B cell (primary cell): Measurements from ENCODE around the gene KRCC1. TPM values are rescaled to one million over a fixed set of nuclear protein-coding genes. Genes with fewer than 3 reads are reported as not detected.

ENCODE experiments used
- ATAC-seq: fragments of 200-7000 bp; cut with Tn5 transposase; one replicate; pipeline ENCODE4 v1.10.0; 2021; ENCODE audit warnings: low read depth, mild to moderate bottlenecking, moderate number of reproducible peaks, moderate library complexity
- CTCF ChIA-PET: fragments of 350-600 bp; sonication (Branson Sonifier 250); formaldehyde crosslinking; loops from one replicate; lab custom pipeline; 2021; ENCODE audit warnings: antibody characterized with exemption, inconsistent platforms; lab: Charles Lee
- POLR2A ChIA-PET: fragments of 350-600 bp; sonication (Branson Sonifier 250); formaldehyde crosslinking; loops from one replicate; lab custom pipeline; 2021; ENCODE audit warnings: antibody characterized with exemption; lab: Charles Lee
- DNase-seq: peaks from one replicate; pipeline ENCODE4 v3.0.0; 2013
- H2AFZ ChIP-seq: 2 replicates; pipeline ENCODE4 v1.6.1; 2012; ENCODE audit warnings: mild to moderate bottlenecking, low read depth, low read length; ENCODE audit not compliant: insufficient read depth, poor library complexity, severe bottlenecking
- H3K27ac ChIP-seq, 2 donors: 1 replicate in 1 of 2; 2 replicates in 1 of 2; pipeline ENCODE4 v1.5.1; 2012 to 2013; ENCODE audit warnings: low read length in 2 of 2, mild to moderate bottlenecking in 2 of 2, moderate library complexity in 1 of 2
- H3K27me3 ChIP-seq, 4 experiments: fragments of 200-600 bp in 1 of 4; sonication (generic) in 1 of 4; replicated peaks in 1 of 4; 1 replicate in 2 of 4; 2 replicates in 2 of 4; pipeline versions ENCODE4 v1.6.1 to v1.7.0; 2013 to 2016; ENCODE audit warnings: low read length in 3 of 4, mild to moderate bottlenecking in 2 of 4, mixed read lengths in 1 of 4, moderate library complexity in 1 of 4; ENCODE audit not compliant: insufficient read depth in 4 of 4, control insufficient read depth in 3 of 4; ENCODE audit errors: control extremely low read depth in 1 of 4
- H3K36me3 ChIP-seq, 2 experiments: replicated peaks in 1 of 2; 1 replicate in 1 of 2; 2 replicates in 1 of 2; pipeline versions ENCODE4 v1.6.1 to v1.7.1; 2013; ENCODE audit warnings: low read length in 1 of 2; ENCODE audit not compliant: insufficient read depth in 2 of 2, control insufficient read depth in 1 of 2; ENCODE audit errors: control extremely low read depth in 1 of 2, extremely low read depth in 1 of 2
- H3K4me1 ChIP-seq, 2 donors: fragments of 200-600 bp in 1 of 2; sonication (generic) in 1 of 2; 1 replicate in 1 of 2; 2 replicates in 1 of 2; pipeline versions ENCODE4 v1.5.1 to v1.6.1; 2013 to 2017; ENCODE audit warnings: low read length in 2 of 2; ENCODE audit not compliant: control insufficient read depth in 2 of 2, insufficient read depth in 2 of 2
- H3K4me2 ChIP-seq: replicated peaks from 2 replicates; pipeline ENCODE3; 2012; ENCODE audit warnings: mild to moderate bottlenecking, low read depth, low read length; ENCODE audit not compliant: poor library complexity, severe bottlenecking
- H3K4me3 ChIP-seq, 5 experiments: fragments of 200-600 bp in 1 of 5; sonication (generic) in 1 of 5; 1 replicate in 3 of 5; 2 replicates in 2 of 5; pipeline versions ENCODE4 v1.5.1 to v1.7.0; 2011 to 2016; ENCODE audit warnings: low read length in 4 of 5, mild to moderate bottlenecking in 4 of 5, low read depth in 2 of 5, control low read depth in 1 of 5, moderate library complexity in 1 of 5; ENCODE audit not compliant: insufficient read depth in 1 of 5; ENCODE audit errors: control extremely low read depth in 1 of 5, extremely low read depth in 1 of 5
- H3K79me2 ChIP-seq: fragments of 200-600 bp; sonication (generic); one replicate; pipeline ENCODE4 v1.6.0; 2016; ENCODE audit warnings: low read length; ENCODE audit not compliant: control insufficient read depth, insufficient read depth
- H3K9ac ChIP-seq: fragments of 200-600 bp; sonication (generic); 2 replicates; pipeline ENCODE4 v1.6.1; 2017; ENCODE audit warnings: mild to moderate bottlenecking, low read length, moderate library complexity
- H3K9me3 ChIP-seq, 3 donors: one replicate each; pipeline versions ENCODE4 v1.6.1 to v1.7.1; 2013; ENCODE audit warnings: low read length in 2 of 3; ENCODE audit not compliant: control insufficient read depth in 2 of 3, insufficient read depth in 1 of 3; ENCODE audit errors: control extremely low read depth in 1 of 3
- H4K20me1 ChIP-seq: 2 replicates; pipeline ENCODE4 v1.6.0; 2012; ENCODE audit warnings: mild to moderate bottlenecking, low read length; ENCODE audit not compliant: insufficient read depth, control insufficient read depth, poor library complexity, severe bottlenecking
- H3K27ac Mint-ChIP-seq: one replicate; pipeline ENCODE4 v1.8.0; 2021; ENCODE audit warnings: mixed read lengths
- H3K27me3 Mint-ChIP-seq: one replicate; pipeline ENCODE4 v1.8.0; 2021; ENCODE audit warnings: mixed read lengths
- H3K4me1 Mint-ChIP-seq: one replicate; pipeline ENCODE4 v1.8.0; 2021; ENCODE audit warnings: mixed read lengths
- H3K4me3 Mint-ChIP-seq: one replicate; pipeline ENCODE4 v1.8.0; 2021; ENCODE audit warnings: mixed read lengths
- H3K9me3 Mint-ChIP-seq: one replicate; pipeline ENCODE4 v1.8.0; 2022; ENCODE audit warnings: mixed read lengths; ENCODE audit not compliant: insufficient read depth
- CTCF ChIP-seq: fragments of 200-600 bp; IDR thresholded peaks from one replicate; pipeline ENCODE4 v1.8.0; 2022; ENCODE audit warnings: antibody characterized with exemption, mild to moderate bottlenecking
- EZH2 ChIP-seq: IDR thresholded peaks from 2 replicates; pipeline ENCODE4 v1.6.1; 2012; ENCODE audit warnings: borderline replicate concordance, low read depth, mild to moderate bottlenecking, moderate library complexity, low read length; ENCODE audit not compliant: insufficient read depth, poor library complexity, severe bottlenecking
- WGBS: methylation state at CpG from one replicate; pipeline ENCODE4 v1.1.5; 2013; ENCODE audit warnings: missing lambda C conversion rate; ENCODE audit not compliant: insufficient coverage; 5-methylcytosine and 5-hydroxymethylcytosine counted together
- intact Hi-C: fragments of 100-400 bp; cut with micrococcal nuclease; formaldehyde crosslinking; loops from one replicate; pipeline ENCODE4 v1.10.0; 2022
- polyA plus RNA-seq: library from polyadenylated mRNA; depleted of rRNA; stranded (reverse); fragments of >200 nt; gene quantifications from 2 replicates; pipeline ENCODE4 v1.2.3, GENCODE V29; 2012
- total RNA-seq, 2 donors: library from RNA; stranded (reverse); fragments of 120-200 nt in 1 of 2; gene quantifications; 1 replicate in 1 of 2; 2 replicates in 1 of 2; pipeline versions ENCODE4 v1.2.3 to v1.2.4, GENCODE V29; 2013 to 2022

KRCC1 gene
- total and polyA plus RNA-seq, 2 donors (not counting 1 experiment from before 2014, with no cell fraction given), result 11.9 to 27.2 TPM

- H3K27me3 Mint-ChIP-seq, result no peaks in the 10 kb centered on the region
- H3K27ac Mint-ChIP-seq, result no peak overlapping the region
- H3K36me3 ChIP-seq, result no peaks in the 10 kb centered on the region
- H3K4me2 ChIP-seq, result no peak overlapping the region
- no peak overlapping the region for H3K4me3 ChIP-seq
- CTCF ChIA-PET, result no interaction called here
- H3K79me2 ChIP-seq, result no peaks in the 10 kb centered on the region
- ATAC-seq (no peak), DNase-seq (no peak)
- H3K27me3 ChIP-seq, result no peaks in the 10 kb centered on the region
- no peak overlapping the region for H3K4me3 Mint-ChIP-seq
- H3K27ac ChIP-seq, result no peak overlapping the region
- WGBS, result 98% methylated on average over 8 of the region's 17 CpGs
- TF ChIP-seq CTCF, result no peak
- no peak for TF ChIP-seq EZH2
- peaks cover 16% of the 10 kb centered on the region for H3K4me1 Mint-ChIP-seq
- no peak overlapping the region for H3K9ac ChIP-seq
- no peak overlapping the region for H2AFZ ChIP-seq
- H3K9me3 ChIP-seq, result no peaks in the 10 kb centered on the region
- no peaks in the 10 kb centered on the region for H3K9me3 Mint-ChIP-seq
- H3K4me1 ChIP-seq, result peaks cover 9 to 15% of the 10 kb centered on the region in 2 donors
- no peaks in the 10 kb centered on the region for H4K20me1 ChIP-seq
- POLR2A ChIA-PET, result no interaction called here
- intact Hi-C loops, result no loop called here
Observed at GRCh38 chr2:88087763-88088162, 32.2 kb upstream of the KRCC1 start.

GRCh38 chr2:88087073-88087472 is 31.5 kb upstream of the KRCC1 start:
- no peak overlapping the region for H3K4me2 ChIP-seq
- no peak overlapping the region for H3K27ac Mint-ChIP-seq

More at GRCh38 chr2:88087073-88087472, 31.5 kb upstream of the KRCC1 start:
- Histone ChIP-seq H3K27ac (no peak overlapping the region), H4K20me1 (no peaks in the 10 kb centered on the region), H3K27me3 (no peaks in the 10 kb centered on the region), H3K4me1 (peaks cover 9 to 15% of the 10 kb centered on the region in 2 donors), H3K79me2 (no peaks in the 10 kb centered on the region), H3K9me3 (no peaks in the 10 kb centered on the region), H3K9ac (no peak overlapping the region), H3K36me3 (no peaks in the 10 kb centered on the region), H2AFZ (no peak overlapping the region), H3K4me3 (no peak overlapping the region)
- WGBS, result 89% methylated on average over 2 of the region's 2 CpGs
- Mint-ChIP-seq H3K4me3 (no peak overlapping the region), H3K27me3 (no peaks in the 10 kb centered on the region), H3K9me3 (no peaks in the 10 kb centered on the region), H3K4me1 (peaks cover 16% of the 10 kb centered on the region)
- DNase-seq, result no peak
- TF ChIP-seq CTCF (no peak), EZH2 (no peak)
- ChIA-PET CTCF (no interaction called here), POLR2A (no interaction called here)
- no peak for ATAC-seq
- intact Hi-C loops, result no loop called here
